ENCODE data around the gene ATP6V0E1.
"Not testable (repeated sequence)": the region's sequence is repeated elsewhere in the genome, so short reads cannot be mapped to it uniquely, and the experiment has no call there.

The ATP6V0E1 gene

GRCh38 chr5:173014671-173015070 is 31.1 kb downstream of the ATP6V0E1 start:
- H3K4me3 ChIP-seq (ENCODE audit: low read depth, low read length) = no peak overlapping the region
- H3K36me3 ChIP-seq = no peaks in the 10 kb centered on the region
- no peak for DNase-seq
- H3K27me3 ChIP-seq (ENCODE audit: insufficient read depth, low read depth, severe bottlenecking) = no peaks in the 10 kb centered on the region
- no peak overlapping the region for H3K27ac ChIP-seq
- TF ChIP-seq CTCF (IDR thresholded peaks at IDR 0.05; ENCODE audit: low read depth, low read length) = no peak
- no peaks in the 10 kb centered on the region for H3K9me3 ChIP-seq (ENCODE audit: severe bottlenecking)

GRCh38 chr5:173015192-173015591 is 31.6 kb downstream of the ATP6V0E1 start:
- no peaks in the 10 kb centered on the region for H3K27me3 ChIP-seq (ENCODE audit: insufficient read depth, low read depth, severe bottlenecking)
- TF ChIP-seq CTCF (IDR thresholded peaks at IDR 0.05; ENCODE audit: low read depth, low read length) = no peak
- H3K9me3 ChIP-seq (ENCODE audit: severe bottlenecking) = no peaks in the 10 kb centered on the region
- DNase-seq = no peak
- H3K36me3 ChIP-seq = peaks cover 3% of the 10 kb centered on the region
- H3K27ac ChIP-seq = no peak overlapping the region
- H3K4me3 ChIP-seq (ENCODE audit: low read depth, low read length) = no peak overlapping the region

- DNase-seq = no peak
- Histone ChIP-seq H3K27me3 (ENCODE audit: insufficient read depth, low read depth, severe bottlenecking) (no peaks in the 10 kb centered on the region), H3K4me3 (ENCODE audit: low read depth, low read length) (no peak overlapping the region), H3K27ac (no peak overlapping the region), H3K9me3 (ENCODE audit: severe bottlenecking) (no peaks in the 10 kb centered on the region), H3K36me3 (peaks cover 9% of the 10 kb centered on the region)
- no peak for TF ChIP-seq CTCF (IDR thresholded peaks at IDR 0.05; ENCODE audit: low read depth, low read length)
Measured at GRCh38 chr5:173015598-173016455, 32.3 kb downstream of the ATP6V0E1 start.

- TF ChIP-seq CTCF (IDR thresholded peaks at IDR 0.05; ENCODE audit: low read depth, low read length) = no peak
- no peak overlapping the region for H3K27ac ChIP-seq
- peaks cover 15% of the 10 kb centered on the region for H3K36me3 ChIP-seq
- no peaks in the 10 kb centered on the region for H3K27me3 ChIP-seq (ENCODE audit: insufficient read depth, low read depth, severe bottlenecking)
- no peak for DNase-seq
- H3K4me3 ChIP-seq (ENCODE audit: low read depth, low read length) = no peak overlapping the region
- H3K9me3 ChIP-seq (ENCODE audit: severe bottlenecking) = no peaks in the 10 kb centered on the region
Measured at GRCh38 chr5:173016598-173017046, 33.1 kb downstream of the ATP6V0E1 start.

- H3K36me3 ChIP-seq = peaks cover 20% of the 10 kb centered on the region
- not testable (repeated sequence) for H3K9me3 ChIP-seq (ENCODE audit: severe bottlenecking); H3K27ac ChIP-seq; H3K27me3 ChIP-seq (ENCODE audit: insufficient read depth, low read depth, severe bottlenecking); DNase-seq; H3K4me3 ChIP-seq (ENCODE audit: low read depth, low read length)
Measured at GRCh38 chr5:173017087-173017486, 33.5 kb downstream of the ATP6V0E1 start.

GRCh38 chr5:173018358-173018757 is 34.8 kb downstream of the ATP6V0E1 start:
- peaks cover 28% of the 10 kb centered on the region for H3K36me3 ChIP-seq
- DNase-seq = no peak
- no peak overlapping the region for H3K27ac ChIP-seq
- no peaks in the 10 kb centered on the region for H3K9me3 ChIP-seq (ENCODE audit: severe bottlenecking)
- no peaks in the 10 kb centered on the region for H3K27me3 ChIP-seq (ENCODE audit: insufficient read depth, low read depth, severe bottlenecking)
- TF ChIP-seq CTCF (IDR thresholded peaks at IDR 0.05; ENCODE audit: low read depth, low read length) = no peak
- no peak overlapping the region for H3K4me3 ChIP-seq (ENCODE audit: low read depth, low read length)
